Measurements from ENCODE around the gene SLC26A4.

- TF ChIP-seq EZH2 (IDR thresholded peaks at IDR 0.05; ENCODE audit: insufficient read depth, low read length), result peak; percentile 82
- no peak for TF ChIP-seq CTCF (IDR thresholded peaks at IDR 0.05; ENCODE audit: insufficient read depth, low read depth, low read length)
Observed at GRCh38 chr7:107661081-107661864, 645 bp downstream of the SLC26A4 start.

Measured in astrocyte (in vitro differentiated cells and primary cell).